HPDE6-E6E7 (cell line): ENCODE data around the gene PLEKHH2.
A peak's percentile ranks its signal among the peaks of the same experiment; 100 is the strongest.

Experiments
- DNase-seq: peaks from one replicate; pipeline ENCODE4 v3.0.0; 2011; ENCODE audit warnings: missing footprints; ENCODE audit errors: extremely low spot score

PLEKHH2 gene

DNA sequence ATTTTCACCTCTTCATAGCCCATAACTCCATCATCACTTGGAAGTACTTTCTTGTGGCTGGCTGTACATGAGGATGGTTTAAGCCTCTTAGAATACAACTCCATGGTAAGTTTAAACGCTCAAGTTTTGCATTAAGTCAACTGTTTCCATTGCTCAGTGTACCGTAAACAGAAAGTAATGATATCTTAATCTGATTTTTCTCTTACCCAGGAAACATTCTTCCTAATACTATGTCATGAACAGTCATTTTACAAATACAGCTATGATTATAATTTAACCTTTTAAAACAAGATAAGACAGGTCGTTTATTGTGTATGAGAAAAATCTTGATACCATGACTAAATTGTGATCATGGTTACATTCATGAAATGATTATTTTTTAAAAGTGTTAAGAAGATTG lies 125.2 kb downstream of the PLEKHH2 start:
- no peak for DNase-seq

DNA sequence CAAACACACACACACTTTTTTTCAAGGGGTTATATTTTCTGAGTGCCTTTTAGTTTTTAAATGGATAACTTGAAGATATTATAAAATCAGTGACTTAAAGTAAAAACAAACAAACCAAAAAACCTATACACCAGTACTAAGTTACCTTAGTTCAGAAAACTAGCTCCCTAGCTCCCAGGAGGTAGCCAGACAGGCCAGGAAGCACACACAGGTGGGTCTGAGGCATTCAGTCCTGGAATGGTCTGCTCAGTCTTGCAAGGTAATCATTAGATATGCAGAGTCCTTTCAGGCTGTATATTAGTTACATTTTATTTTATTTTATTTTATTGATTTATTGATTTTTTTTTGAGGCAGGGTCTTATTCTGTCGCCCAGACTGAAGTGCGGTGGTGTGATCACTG lies 126.0 kb downstream of the PLEKHH2 start:
- DNase-seq = no peak

DNA sequence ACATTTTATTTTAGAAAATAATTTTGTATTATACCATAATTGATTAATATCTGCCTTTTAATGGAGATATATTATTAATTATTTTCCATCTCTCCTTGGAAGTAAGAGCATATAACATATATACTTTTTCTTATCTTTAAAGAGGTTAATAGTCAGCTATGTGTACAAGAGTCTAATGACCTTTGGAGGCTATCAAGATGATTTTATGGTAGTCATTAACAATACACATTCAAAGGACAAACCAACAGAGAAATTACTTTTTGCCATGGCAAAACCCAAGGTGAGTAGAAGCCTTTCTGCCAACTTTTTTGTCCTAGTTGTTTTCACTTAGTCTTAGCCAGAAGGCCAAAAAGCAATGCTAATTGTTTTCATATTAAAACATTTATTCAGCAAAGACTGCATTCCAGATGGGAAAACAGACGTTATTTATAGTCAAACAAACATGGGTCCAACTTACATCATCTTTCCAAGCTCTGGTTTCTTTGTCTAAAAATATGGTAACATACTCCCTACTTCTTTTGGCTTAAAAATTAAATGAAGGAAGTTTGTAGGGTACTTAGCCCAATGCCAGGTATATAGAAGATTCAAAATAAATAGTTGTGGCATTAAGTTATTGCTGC lies 127.1 kb downstream of the PLEKHH2 start:
- no peak for DNase-seq

DNA sequence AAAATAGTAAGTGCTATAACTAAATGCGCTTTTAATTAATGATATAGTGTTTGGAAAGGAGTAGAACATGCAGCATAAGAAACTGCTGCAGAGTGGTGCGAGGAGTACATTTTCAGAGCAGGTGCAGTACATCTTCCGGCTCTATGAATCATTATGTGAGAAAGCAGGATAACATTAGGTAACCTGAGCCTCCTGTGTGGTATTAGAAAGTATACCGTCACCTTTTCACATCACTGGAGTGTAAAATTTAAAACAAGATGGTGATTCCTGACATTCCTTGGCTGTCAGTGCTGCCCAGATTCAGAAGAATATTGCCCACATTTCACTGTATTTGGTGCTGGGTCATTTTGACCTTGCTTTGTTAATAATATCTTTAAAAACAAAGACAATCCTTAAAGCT lies 128.9 kb downstream of the PLEKHH2 start:
- DNase-seq = peak; percentile 48

DNA sequence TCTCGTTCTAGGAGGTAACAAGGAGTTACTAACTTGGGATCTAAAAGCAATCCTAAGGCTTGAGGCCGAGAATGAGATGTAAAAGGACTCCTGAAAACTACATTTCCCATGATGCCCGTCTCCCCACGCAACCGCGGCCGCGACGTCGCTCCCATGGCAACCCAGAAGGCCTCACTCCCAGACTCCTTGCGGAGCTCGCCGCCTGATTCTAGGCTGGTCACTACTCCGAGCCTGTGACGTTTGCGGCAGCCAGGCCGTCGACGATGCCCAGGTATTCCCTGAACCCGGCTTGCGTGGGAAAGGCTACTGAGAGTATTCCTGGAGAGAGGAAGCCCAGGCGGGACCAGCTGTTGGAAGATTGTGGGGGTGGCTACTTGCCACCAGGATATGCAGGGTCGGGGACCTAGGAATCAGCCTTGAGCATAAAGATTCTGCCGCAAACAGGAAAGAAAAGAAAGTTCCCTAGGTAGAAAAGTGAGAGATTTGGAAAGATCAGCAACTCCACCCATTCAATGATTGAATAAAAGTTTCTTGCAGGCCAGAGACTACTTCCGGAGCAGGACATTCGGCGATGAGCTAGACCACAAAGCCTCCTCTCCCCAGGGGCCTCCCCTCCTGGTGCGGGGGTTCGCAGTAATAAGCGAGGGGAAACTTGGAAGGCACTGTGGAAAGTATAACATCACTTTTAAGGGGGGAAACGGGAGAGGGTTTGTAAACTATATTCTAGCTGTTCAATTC lies 137.0 kb downstream of the PLEKHH2 start, which contains the start of gene DYNC2LI1:
TSS of gene DYNC2LI1 (plus strand) at position 164 of the 738 bp plus-strand sequence. CDS start at position 264, 100 bp downstream.
- peak; percentile 93 for DNase-seq

DNA sequence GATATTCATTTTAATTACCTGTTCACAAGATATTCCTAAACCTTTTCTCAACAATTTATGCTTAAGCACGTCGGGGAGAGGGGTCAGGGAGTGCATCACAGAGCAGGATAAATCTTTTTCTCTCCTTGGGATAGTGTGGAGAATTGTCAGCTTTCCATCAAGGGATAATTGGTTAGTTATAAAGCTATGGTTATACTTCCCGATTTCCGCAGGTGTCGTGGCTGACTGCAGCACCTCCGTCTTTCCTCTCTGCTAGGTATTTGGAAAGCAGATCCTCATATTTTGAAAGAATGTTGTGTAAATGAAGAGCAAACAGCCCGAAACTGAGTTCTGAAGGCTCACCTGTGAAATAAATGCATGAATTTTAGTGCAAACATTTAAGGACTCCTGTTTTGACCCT lies 137.6 kb downstream of the PLEKHH2 start:
- no peak for DNase-seq

DNA sequence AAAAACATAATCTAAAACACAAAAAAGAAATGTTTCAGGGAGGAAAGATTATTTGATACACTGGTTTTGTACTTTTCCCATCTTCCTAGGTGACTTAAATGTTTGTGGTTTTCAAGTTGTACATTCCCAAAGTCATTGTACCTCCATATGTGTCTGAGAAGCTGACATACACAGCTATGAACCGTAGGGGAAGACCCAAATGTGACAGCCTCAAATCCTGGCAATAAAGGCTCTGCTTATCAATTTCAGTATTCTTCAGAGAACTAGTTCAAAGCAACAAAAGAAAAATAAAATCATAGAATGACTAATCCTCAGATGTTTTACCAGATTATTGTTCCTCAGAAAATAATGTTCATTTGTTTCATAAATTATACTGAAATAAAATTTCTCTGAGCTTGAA lies 139.3 kb downstream of the PLEKHH2 start:
- no peak for DNase-seq

DNA sequence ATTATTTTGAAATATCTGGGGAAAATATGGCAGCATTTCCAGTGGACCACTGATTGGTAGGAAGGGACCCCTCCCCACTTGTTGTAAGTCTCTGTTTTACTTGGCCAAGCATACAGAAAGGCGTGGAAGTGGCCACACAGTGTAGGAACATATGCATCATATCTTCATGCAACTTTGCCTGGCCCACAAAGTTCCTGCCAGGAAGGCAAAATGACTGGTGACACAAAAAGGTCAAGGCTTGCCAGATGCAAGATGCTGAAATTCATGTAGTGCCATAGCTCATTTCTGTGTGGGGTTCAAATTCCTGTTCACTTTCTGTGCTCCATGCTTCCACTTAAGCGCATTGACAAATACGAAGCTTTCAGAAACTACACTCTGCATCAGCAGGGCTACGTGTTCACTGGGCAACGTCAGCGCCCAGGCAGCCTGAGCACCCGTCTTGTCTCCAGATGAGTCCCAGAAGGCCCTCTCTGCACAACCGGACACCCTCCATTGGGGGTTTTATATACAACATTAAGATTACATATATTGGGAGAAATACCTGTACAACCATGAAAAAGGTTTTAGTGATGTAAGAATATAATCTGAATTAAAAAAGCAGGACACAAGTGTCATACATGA lies 140.4 kb downstream of the PLEKHH2 start:
- no peak for DNase-seq

DNA sequence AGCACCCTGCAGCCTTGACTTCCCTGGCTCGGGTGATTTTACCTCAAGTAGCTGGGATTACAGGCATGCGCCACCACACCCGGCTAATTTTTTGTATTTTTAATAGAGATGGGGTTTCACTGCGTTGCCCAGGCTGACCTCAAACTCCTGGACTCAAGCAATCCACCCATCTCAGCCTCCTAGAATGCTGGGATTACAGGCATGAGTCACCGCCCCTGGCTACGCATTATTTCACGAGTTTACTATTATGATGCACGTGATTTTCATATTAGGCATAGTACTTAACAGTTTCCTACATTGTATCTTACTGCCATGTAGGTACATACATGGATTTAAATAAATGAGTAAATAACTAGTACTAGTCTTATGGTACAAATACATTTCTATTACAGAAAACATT lies 141.2 kb downstream of the PLEKHH2 start:
- no peak for DNase-seq

DNA sequence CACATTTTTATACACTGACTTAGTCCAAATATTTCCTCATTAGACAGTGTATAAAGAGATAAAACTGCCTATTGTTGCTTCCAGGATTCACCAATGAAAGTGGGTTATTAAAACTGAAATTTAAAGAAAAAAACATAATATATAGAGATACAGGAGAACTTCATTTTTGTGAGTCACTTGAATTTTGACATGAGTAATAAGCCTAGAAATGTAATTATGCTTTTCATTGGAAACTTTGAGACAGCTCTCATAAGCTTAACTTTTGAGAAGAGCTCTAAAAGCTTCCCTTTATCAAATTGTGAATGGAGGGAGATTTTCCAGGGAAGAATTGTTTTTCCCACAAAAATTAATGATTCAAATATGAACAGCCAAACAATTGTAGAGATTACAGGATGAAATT lies 150.8 kb downstream of the PLEKHH2 start:
- DNase-seq = no peak

DNA sequence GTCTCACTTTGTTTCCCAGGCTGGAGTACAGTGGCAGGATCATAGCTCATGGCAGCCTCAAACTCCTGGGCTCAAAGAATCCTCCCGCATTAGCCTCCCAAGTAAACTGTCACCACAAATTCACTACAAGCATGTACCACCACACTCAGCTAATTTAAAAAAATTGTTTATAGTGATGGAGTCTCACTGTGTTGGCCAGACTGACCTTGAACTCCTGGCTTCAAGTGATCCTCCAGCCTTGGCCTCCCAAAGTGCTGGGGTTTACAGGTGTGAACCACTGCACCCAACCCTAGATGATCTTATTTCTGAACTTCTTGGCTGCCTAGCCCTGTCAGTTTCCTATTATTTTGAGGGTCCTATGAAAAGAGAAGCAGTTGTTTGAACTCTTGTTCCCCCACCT lies 151.6 kb downstream of the PLEKHH2 start:
- DNase-seq = no peak

DNA sequence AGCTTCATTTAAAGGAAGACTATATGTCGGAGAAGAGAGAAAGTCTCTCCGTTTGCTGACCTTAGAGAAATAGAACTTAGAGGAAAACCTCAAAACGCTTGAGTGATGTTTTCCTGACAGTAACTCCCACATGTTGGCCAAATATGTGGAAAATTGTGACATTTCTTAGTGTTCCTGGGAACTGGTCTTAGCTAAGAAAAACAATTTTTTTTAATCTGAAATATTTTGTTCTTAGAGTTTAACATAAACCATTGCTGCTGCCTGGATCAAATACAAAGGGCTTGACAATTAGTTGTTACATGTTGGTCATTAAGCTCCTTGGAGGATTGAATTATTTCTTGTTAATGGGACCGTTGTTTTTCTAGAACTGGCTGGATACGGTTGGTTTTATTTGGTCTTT lies 153.1 kb downstream of the PLEKHH2 start:
- no peak for DNase-seq

DNA sequence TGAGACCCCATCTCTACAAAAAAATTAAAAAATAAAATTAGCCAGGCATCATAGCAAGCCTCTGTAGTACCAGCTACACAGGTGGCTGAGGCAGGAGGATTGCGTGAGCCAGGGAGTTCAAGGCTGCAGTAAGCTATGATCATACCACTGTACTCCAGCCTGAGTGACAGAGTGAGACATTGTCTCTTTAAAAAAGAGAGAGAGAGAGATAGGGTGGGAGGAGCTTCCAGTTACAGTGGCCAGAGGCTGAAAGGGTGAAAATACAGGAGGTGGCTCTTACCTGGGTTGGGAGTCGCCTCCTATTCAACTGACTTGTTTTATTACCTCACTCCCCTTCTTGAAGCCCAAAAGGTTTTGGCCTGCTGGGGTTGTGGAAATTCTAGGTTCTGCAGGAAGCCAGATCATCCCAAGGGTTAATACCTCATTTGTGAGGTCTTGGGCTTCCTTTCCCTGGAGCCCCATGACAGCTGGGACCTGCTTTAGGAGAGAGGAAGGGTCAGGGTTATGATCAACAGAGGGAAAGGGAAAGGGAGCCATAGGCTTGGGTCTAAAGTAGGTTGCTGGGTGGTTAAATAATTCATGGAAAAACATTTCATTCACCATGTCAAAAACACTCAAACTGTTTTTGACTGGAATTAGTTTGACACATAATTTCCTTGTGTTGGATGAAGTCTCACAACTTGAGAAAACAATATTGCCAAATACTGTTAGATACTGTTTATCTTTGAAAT lies 154.1 kb downstream of the PLEKHH2 start:
- no peak for DNase-seq

DNA sequence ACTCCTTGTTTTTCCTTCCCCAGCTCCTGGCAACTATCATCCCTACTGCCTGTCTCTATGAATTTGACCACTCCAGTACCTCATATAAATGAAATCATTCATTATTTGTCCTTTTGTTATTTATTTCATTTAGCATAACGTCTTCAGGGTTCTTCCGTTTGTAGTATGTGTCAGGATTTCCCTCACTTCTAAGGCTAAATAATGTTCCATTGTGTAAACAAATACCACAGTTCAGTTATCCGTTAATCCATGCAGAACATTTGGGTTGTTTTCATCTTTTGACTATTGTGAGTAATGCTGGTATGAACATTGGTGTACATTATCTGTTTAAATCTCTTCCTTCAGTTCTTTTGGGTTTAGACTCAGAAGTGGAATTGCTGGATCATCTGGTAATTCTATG lies 155.6 kb downstream of the PLEKHH2 start:
- DNase-seq = no peak

DNA sequence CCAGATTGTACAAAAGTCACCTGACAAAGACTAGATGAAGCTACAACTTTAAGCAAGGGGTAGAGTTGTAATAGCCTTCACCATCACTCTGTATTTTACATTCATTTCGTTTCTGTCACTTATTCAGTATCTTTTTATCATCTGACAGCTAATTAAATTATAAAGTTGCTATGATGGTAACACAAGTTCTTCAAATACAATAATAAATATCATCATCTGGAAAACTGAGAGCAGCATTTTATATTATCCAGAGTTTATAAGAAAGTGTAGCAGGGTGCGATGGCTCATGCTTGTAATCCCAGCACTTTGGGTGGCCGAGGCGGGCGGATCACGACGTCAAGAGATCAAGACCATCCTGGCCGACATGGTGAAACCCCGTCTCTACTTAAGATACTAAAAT lies 157.9 kb downstream of the PLEKHH2 start:
- DNase-seq = no peak

DNA sequence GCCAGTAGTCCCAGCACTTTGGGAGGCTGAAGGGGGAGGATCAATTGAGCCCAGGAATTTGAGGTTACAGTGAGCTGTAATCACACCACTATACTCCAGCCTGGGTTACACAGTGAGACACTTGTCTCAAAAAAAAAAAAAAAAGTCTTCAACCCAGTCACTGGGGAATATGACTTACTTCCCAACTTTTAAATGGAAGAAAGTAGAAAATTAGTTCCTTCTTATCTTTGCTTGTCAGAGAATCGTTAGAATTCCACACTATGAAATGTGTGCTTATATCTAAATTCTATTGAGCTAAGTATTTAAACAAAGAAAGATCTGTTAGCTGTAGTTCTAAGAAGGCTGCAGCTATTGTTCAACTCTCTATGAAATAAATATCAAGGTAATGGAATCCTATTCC lies 159.1 kb downstream of the PLEKHH2 start:
- no peak for DNase-seq

DNA sequence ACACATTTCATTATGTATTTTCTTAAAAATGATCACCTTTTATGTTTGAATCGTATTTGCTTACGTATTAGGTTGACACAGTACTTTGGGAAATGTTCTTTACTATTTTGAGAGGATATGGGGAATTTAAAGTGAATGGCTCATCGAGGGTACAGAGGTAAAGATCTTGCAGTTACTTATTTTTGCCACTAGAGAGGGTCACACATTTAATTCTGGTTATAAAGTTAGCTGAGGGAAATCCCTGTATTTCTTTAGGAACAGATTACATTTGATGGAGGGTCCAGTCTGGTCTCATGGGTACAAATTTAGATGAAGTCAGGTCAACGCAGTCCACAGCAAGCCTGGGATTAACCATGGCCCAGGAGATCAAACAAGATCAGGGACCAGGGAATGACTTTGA lies 161.2 kb downstream of the PLEKHH2 start:
- peak; percentile 8 for DNase-seq

DNA sequence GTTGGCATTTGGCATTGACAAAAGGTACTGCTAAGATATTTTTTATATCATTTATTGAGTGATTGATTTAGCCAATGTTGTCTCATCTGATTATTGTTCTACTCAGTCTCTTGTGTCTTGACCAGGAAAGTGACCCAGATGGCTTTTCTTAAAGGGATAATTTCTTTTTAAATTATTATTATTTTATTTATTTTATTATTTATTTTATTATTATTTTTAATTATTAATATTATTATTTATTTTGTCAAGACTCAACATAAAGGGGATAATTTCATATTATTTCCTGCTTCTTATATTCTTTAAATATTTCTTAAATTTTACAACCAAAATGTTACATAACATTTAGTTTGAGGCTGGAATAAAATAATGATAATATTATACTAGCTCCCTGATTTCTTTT lies 163.8 kb downstream of the PLEKHH2 start:
- DNase-seq = no peak

DNA sequence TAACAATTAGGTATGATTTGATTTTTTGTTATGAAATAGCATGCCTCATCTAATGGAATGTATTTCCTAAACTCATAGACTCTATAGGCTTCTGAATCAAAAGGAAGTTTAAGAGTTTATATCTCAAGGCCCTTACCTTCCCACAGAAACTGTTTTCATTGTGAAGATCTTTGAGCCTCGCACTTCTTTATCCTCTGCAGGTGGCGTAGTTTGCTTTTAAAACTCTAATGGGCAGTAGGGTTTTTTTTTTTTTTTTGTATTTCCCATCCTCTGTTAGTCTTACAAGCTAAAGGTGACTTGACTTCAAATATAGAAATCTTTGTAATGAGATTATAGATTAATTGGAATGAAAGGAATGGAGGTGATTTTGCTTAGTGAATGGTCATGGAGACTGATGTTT lies 165.1 kb downstream of the PLEKHH2 start:
- no peak for DNase-seq

DNA sequence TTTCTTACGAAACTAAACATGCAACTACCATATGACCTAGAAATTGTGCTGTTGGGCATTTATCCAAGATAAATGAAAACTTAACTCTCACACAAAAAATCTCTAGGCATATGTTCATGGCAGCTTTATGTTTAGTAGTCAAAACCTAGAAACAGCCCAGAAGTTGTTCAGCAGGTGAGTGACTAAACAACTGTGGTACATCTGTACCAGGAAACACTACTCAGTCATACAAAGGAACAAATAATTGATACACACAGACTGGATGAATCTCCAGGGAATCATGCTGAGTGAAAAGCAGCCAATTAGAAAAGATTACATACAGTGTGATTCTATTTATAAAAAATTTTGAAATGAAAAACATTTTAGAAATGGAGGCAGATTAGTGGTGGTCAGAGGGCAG lies 166.1 kb downstream of the PLEKHH2 start:
- no peak for DNase-seq

DNA sequence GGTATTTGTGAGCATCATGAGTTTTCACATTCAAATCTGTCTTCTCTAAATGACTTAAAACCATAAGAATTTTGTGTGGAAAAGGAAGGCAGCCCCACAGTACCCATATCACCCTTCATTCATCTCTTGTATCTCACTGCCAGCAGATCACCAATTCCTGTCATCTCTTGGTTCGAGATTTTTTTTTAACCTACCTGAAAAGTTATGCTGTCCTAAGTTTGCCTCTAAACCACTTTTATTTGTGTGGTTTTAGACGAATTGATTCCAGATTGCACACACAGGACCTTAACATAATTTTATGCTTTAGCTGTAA lies 169.6 kb downstream of the PLEKHH2 start:
- no peak for DNase-seq

DNA sequence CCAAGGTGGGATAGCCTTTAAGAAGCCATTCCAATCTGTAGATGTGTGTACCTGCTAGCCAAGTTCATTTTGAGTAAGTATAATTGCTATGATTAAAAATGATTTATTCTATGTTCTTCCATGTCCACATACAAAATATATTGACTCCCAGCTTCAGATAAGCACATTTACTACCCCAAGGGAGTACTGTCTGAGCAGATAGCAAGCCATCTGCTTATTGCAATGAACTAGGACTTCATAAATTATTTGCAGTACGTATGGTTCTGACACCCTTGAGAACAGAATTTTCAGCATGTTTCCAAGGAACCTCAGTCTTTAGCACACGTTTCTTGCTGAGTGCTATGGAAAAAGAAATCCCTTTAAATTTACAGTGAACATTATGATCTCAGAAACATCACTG lies 173.4 kb downstream of the PLEKHH2 start:
- no peak for DNase-seq

DNA sequence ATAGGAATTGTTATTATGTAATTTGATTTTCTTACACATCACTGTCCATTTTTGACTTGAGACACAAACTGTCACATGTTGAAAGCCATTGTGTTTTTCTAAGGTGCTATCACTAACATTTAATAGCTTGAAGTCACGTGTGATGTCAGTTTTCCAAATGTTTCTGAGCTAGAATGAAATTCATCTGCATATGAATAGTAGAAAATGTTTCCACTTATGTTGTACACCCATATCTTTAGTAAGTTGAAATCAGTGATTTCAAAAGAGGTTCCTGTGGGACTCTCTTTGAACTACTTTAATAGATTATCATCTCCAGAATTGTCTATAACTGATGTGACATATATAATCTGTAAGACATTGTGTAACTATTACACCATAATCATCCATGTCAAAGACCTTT lies 173.8 kb downstream of the PLEKHH2 start:
- DNase-seq = no peak
